Subcutaneous abdominal adipose tissue (tissue), 5 donors: ENCODE data around the gene MICALL1.
"Not testable (repeated sequence)": the region's sequence is repeated elsewhere in the genome, so short reads cannot be mapped to it uniquely, and the experiment has no call there.

ENCODE experiments used
- H3K27ac ChIP-seq: one replicate; pipeline ENCODE4 v1.7.0; 2013; ENCODE audit warnings: low read depth, mild to moderate bottlenecking, inconsistent platforms, low read length, moderate library complexity
- H3K27me3 ChIP-seq, 5 donors: one replicate each; pipeline ENCODE4 v1.7.0; 2013; ENCODE audit warnings: low read length in 5 of 5, inconsistent platforms in 1 of 5; ENCODE audit not compliant: control insufficient read depth in 5 of 5, insufficient read depth in 4 of 5
- H3K36me3 ChIP-seq, 5 donors: one replicate each; pipeline ENCODE4 v1.7.0; 2013; ENCODE audit warnings: low read length in 5 of 5; ENCODE audit not compliant: control insufficient read depth in 5 of 5, insufficient read depth in 5 of 5
- H3K4me1 ChIP-seq, 5 donors: one replicate each; pipeline ENCODE4 v1.7.0; 2013; ENCODE audit warnings: low read length in 5 of 5, mild to moderate bottlenecking in 3 of 5, moderate library complexity in 1 of 5; ENCODE audit not compliant: control insufficient read depth in 5 of 5, insufficient read depth in 5 of 5
- H3K4me3 ChIP-seq, 5 donors: one replicate each; pipeline ENCODE4 v1.7.0; 2013; ENCODE audit warnings: low read length in 5 of 5, low read depth in 1 of 5
- H3K9ac ChIP-seq, 5 donors: one replicate each; pipeline ENCODE4 v1.7.0; 2013; ENCODE audit warnings: low read length in 5 of 5, mild to moderate bottlenecking in 4 of 5, moderate library complexity in 3 of 5
- H3K9me3 ChIP-seq, 5 donors: one replicate each; pipeline ENCODE4 v1.7.0; 2013; ENCODE audit warnings: low read length in 5 of 5; ENCODE audit not compliant: control insufficient read depth in 5 of 5
- donor health status: healthy.
- donor health status: healthy.
- donor health status: healthy.
- donor health status: healthy.
- donor health status: healthy.

Gene MICALL1

GRCh38 chr22:37955825-37956397, 49.8 kb downstream of the MICALL1 start:
- peaks cover 6 to 41% (median 38%) of the 10 kb centered on the region in 5 donors for H3K36me3 ChIP-seq
- not testable (repeated sequence) for H3K27ac ChIP-seq, H3K9ac ChIP-seq, H3K27me3 ChIP-seq, H3K9me3 ChIP-seq, H3K4me3 ChIP-seq
- peaks cover 2 to 26% (median 24%) of the 10 kb centered on the region in 5 donors for H3K4me1 ChIP-seq

- H3K4me1 ChIP-seq, result peaks cover 2 to 26% (median 24%) of the 10 kb centered on the region in 5 donors
- H3K27me3 ChIP-seq, result no peaks in the 10 kb centered on the region
- H3K27ac ChIP-seq, result no peak overlapping the region
- no peak overlapping the region for H3K4me3 ChIP-seq
- H3K9me3 ChIP-seq, result no peaks in the 10 kb centered on the region
- peaks cover 6 to 55% (median 51%) of the 10 kb centered on the region in 5 donors for H3K36me3 ChIP-seq
- no peak overlapping the region for H3K9ac ChIP-seq
Observed at GRCh38 chr22:37957232-37957631, 51.1 kb downstream of the MICALL1 start.

GRCh38 chr22:37959231-37959825, 53.2 kb downstream of the MICALL1 start:
- no peaks in the 10 kb centered on the region for H3K27me3 ChIP-seq
- peaks cover 2 to 8% (median 7%) of the 10 kb centered on the region in 5 donors for H3K4me1 ChIP-seq
- H3K9ac ChIP-seq, result no peak overlapping the region
- H3K9me3 ChIP-seq, result no peaks in the 10 kb centered on the region
- H3K27ac ChIP-seq, result no peak overlapping the region
- peaks cover 6 to 68% (median 57%) of the 10 kb centered on the region in 5 donors for H3K36me3 ChIP-seq
- H3K4me3 ChIP-seq, result no peak overlapping the region

GRCh38 chr22:37961062-37961461, 55.0 kb downstream of the MICALL1 start:
- Histone ChIP-seq H3K9me3 (no peaks in the 10 kb centered on the region), H3K4me3 (no peak overlapping the region), H3K4me1 (no peaks in the 10 kb centered on the region), H3K9ac (no peak overlapping the region), H3K27ac (no peak overlapping the region), H3K27me3 (no peaks in the 10 kb centered on the region), H3K36me3 (peaks cover 6 to 72% (median 57%) of the 10 kb centered on the region in 5 donors)

DNA sequence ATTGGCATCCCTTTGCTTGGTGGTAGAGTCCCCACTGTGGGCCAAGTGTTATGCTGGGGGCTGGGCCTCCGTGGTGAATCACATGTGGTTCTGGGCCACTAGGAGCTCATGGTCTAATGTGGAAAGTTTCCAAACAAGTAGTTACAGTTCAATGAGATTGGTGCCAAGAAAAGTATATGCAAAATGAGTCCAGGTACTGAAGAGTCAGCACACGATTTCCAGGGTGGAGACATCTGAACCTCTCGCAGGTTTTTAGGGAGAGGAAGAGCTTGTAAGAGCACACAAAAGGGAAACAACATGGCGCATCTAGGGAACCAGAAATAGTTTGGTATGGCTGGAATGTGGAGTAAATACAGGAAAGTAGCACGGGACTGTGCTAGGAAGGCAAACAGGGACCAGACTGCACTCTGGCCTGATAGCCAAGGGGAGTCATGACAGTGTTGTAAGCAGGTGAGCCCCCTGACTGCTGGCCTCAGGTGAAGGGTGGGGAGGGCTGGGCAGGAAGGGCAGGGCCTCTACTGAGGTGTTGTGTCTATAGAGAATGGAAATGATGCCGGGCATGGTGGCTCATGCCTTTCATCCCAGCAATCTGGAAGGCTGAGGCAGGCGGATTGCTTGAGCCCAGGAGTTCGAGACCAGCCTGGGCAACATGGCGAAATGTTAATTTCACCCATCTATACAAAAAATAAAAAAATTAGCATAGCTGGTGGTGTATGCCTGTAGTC, 60.0 kb downstream of the MICALL1 start:
- Histone ChIP-seq H3K4me3 (no peak overlapping the region), H3K36me3 (peaks cover 0 to 63% (median 44%) of the 10 kb centered on the region in 5 donors), H3K9ac (no peak overlapping the region), H3K27me3 (no peaks in the 10 kb centered on the region), H3K4me1 (no peaks in the 10 kb centered on the region), H3K9me3 (no peaks in the 10 kb centered on the region), H3K27ac (no peak overlapping the region)

DNA sequence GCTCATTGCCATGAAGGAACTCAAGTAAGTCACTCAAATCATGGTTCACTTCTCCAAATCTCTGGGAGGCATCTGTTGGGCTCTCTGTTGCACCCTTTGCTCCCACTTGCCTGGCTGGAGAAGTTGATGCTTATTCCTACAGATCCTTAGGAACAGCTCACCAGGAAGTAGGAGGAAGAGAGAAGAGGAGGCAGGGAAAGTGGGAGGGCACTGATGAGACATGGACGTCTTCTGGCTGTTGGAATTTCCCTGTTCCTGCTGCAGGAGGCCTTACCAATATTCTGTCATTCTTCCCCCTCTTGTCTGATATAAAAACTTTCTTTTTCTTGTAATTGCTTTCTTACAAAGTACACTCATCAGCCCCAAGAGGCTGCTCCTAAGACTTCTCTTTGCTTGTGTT, 61.0 kb downstream of the MICALL1 start:
- peaks cover 0 to 52% (median 35%) of the 10 kb centered on the region in 5 donors for H3K36me3 ChIP-seq
- no peak overlapping the region for H3K9ac ChIP-seq
- no peaks in the 10 kb centered on the region for H3K4me1 ChIP-seq
- H3K9me3 ChIP-seq, result no peaks in the 10 kb centered on the region
- H3K27me3 ChIP-seq, result no peaks in the 10 kb centered on the region
- no peak overlapping the region for H3K4me3 ChIP-seq
- H3K27ac ChIP-seq, result no peak overlapping the region

GRCh38 chr22:37967637-37968451, 61.7 kb downstream of the MICALL1 start:
- Histone ChIP-seq H3K4me3 (no peak overlapping the region), H3K4me1 (no peaks in the 10 kb centered on the region), H3K36me3 (peaks cover 0 to 54% (median 32%) of the 10 kb centered on the region in 5 donors), H3K9ac (no peak overlapping the region), H3K9me3 (no peaks in the 10 kb centered on the region), H3K27ac (no peak overlapping the region), H3K27me3 (no peaks in the 10 kb centered on the region)

DNA sequence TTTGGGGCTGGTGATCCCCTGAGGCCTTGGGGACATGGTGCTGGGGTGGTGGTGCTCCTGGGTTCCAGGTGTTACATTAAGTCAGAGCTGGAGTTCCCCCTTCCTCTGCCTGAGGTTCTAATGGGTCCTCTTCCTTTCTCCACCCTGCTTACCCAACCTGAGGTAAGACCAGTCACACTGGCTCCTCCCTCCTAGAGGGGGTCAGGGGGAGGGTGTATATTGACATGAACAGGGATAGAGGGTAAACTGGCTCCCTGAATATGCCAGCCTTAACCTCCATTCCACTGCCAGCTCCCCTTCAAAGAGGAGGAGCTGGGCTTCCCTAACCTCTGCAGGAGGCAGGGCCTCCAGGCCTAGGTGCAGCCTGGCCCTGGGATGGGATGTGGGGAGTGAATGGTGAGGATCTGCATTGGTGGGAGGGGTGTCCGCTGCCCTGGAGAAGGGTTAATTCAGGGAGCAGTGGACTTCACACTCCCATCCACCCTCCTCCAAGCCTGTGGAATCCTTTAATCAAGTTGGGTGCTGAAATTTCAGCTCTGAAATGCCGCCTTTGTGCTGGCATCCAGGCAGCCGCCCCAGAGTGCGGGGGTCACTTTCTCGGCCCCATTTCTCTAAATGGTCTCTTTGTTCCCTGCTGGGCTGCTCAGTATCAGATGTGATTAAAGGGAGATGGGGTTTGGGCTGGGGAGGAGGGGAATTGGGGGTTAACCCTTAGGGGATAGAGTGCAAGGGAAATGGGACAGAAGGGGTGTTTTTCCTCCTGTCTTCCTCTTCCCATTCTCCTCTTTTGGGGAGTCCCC, 62.6 kb downstream of the MICALL1 start:
- no peak overlapping the region for H3K4me3 ChIP-seq
- H3K27me3 ChIP-seq, result no peaks in the 10 kb centered on the region
- no peak overlapping the region for H3K9ac ChIP-seq
- H3K27ac ChIP-seq, result no peak overlapping the region
- H3K36me3 ChIP-seq, result peaks cover 0 to 49% (median 29%) of the 10 kb centered on the region in 5 donors
- no peaks in the 10 kb centered on the region for H3K4me1 ChIP-seq
- no peaks in the 10 kb centered on the region for H3K9me3 ChIP-seq

- Histone ChIP-seq H3K9me3 (no peaks in the 10 kb centered on the region), H3K9ac (no peak overlapping the region), H3K4me1 (no peaks in the 10 kb centered on the region), H3K36me3 (peaks cover 0 to 48% (median 32%) of the 10 kb centered on the region in 5 donors), H3K27ac (no peak overlapping the region), H3K4me3 (no peak overlapping the region), H3K27me3 (no peaks in the 10 kb centered on the region)
Observed at GRCh38 chr22:37970864-37971263, 64.8 kb downstream of the MICALL1 start.
